ENCODE measurements around the gene RPS27L. TPM values are rescaled to one million over a fixed set of nuclear protein-coding genes. Genes with fewer than 3 reads are reported as not detected.

Gene RPS27L
- total and polyA plus RNA-seq, 2 experiments from 2014 or later: 85.9 to 1,011 TPM

DNA sequence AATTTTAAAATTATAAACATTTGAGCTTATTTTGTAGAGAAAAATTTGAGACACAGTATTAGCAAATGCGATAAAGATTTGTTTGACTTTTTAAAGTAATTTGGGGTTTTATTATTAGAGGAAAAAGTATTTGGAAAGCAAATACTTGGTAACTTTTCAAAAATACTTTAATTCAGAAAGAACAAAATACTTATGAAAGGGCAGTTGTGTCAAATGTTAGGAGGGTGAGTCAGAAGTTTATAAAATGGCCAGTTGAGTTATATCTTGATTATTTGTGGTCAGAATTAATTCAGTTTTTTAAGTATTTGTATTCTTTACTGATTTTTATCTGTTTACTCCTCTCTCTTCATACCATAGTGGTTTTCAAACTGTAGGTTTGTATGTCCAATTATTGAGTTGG lies 23.5 kb downstream of the RPS27L start:
- Histone ChIP-seq H3K79me2 (replicated peaks; ENCODE audit: insufficient read depth) (no peaks in the 10 kb centered on the region), H3K36me3 (ENCODE audit: insufficient read depth) (no peaks in the 10 kb centered on the region; the same call in 1 of the 2 replicates), H3K4me3 (no peak overlapping the region), H3F3A (replicated peaks; ENCODE audit: low read depth) (no peaks in the 10 kb centered on the region), H2AFZ (no peak overlapping the region), H3K27me3 (ENCODE audit: insufficient read depth) (no peaks in the 10 kb centered on the region), H3K4me2 (no peak overlapping the region), H3K9me2 (ENCODE audit: insufficient read depth) (no peaks in the 10 kb centered on the region), H4K20me1 (replicated peaks; ENCODE audit: insufficient read depth) (no peaks in the 10 kb centered on the region), H3K4me1 (ENCODE audit: insufficient read depth) (no peaks in the 10 kb centered on the region), H3K27ac (ENCODE audit: low read depth) (no peak overlapping the region)
- Mint-ChIP-seq H3K36me3 (ENCODE audit: low read depth) (no peaks in the 10 kb centered on the region), H3K4me3 (no peak overlapping the region), H3K4me1 (0 out of 3 replicates have a peak, but pooled peaks cover 2% of the 10 kb centered on the region), H3K27me3 (ENCODE audit: insufficient read depth, low read depth, poor library complexity) (peaks cover 3% of the 10 kb centered on the region), H3K27ac (no peak overlapping the region), H3K9me3 (no peaks in the 10 kb centered on the region)
- ATAC-seq (no peak), DNase-seq (ENCODE audit: low spot score) (no peak)
- TF ChIP-seq, protein P1, sequence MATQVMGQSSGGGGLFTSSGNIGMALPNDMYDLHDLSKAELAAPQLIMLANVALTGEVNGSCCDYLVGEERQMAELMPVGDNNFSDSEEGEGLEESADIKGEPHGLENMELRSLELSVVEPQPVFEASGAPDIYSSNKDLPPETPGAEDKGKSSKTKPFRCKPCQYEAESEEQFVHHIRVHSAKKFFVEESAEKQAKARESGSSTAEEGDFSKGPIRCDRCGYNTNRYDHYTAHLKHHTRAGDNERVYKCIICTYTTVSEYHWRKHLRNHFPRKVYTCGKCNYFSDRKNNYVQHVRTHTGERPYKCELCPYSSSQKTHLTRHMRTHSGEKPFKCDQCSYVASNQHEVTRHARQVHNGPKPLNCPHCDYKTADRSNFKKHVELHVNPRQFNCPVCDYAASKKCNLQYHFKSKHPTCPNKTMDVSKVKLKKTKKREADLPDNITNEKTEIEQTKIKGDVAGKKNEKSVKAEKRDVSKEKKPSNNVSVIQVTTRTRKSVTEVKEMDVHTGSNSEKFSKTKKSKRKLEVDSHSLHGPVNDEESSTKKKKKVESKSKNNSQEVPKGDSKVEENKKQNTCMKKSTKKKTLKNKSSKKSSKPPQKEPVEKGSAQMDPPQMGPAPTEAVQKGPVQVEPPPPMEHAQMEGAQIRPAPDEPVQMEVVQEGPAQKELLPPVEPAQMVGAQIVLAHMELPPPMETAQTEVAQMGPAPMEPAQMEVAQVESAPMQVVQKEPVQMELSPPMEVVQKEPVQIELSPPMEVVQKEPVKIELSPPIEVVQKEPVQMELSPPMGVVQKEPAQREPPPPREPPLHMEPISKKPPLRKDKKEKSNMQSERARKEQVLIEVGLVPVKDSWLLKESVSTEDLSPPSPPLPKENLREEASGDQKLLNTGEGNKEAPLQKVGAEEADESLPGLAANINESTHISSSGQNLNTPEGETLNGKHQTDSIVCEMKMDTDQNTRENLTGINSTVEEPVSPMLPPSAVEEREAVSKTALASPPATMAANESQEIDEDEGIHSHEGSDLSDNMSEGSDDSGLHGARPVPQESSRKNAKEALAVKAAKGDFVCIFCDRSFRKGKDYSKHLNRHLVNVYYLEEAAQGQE (IDR thresholded peaks at IDR 0.05; ENCODE audit: unreplicated experiment): no peak
- TF ChIP-seq, protein P2, sequence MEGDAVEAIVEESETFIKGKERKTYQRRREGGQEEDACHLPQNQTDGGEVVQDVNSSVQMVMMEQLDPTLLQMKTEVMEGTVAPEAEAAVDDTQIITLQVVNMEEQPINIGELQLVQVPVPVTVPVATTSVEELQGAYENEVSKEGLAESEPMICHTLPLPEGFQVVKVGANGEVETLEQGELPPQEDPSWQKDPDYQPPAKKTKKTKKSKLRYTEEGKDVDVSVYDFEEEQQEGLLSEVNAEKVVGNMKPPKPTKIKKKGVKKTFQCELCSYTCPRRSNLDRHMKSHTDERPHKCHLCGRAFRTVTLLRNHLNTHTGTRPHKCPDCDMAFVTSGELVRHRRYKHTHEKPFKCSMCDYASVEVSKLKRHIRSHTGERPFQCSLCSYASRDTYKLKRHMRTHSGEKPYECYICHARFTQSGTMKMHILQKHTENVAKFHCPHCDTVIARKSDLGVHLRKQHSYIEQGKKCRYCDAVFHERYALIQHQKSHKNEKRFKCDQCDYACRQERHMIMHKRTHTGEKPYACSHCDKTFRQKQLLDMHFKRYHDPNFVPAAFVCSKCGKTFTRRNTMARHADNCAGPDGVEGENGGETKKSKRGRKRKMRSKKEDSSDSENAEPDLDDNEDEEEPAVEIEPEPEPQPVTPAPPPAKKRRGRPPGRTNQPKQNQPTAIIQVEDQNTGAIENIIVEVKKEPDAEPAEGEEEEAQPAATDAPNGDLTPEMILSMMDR (conservative IDR thresholded peaks at IDR 0.05; ENCODE audit: low read depth in 2 of 2): no peak
- TF ChIP-seq, protein P3, sequence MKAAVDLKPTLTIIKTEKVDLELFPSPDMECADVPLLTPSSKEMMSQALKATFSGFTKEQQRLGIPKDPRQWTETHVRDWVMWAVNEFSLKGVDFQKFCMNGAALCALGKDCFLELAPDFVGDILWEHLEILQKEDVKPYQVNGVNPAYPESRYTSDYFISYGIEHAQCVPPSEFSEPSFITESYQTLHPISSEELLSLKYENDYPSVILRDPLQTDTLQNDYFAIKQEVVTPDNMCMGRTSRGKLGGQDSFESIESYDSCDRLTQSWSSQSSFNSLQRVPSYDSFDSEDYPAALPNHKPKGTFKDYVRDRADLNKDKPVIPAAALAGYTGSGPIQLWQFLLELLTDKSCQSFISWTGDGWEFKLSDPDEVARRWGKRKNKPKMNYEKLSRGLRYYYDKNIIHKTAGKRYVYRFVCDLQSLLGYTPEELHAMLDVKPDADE (IDR thresholded peaks at IDR 0.05): no peak
- TF ChIP-seq ZNF331 (CRISPR knock-in tag; IDR thresholded peaks at IDR 0.05; ENCODE audit: low read depth) (no peak), JUNB (IDR thresholded peaks at IDR 0.05; ENCODE audit: unreplicated experiment) (no peak), ZNF114 (CRISPR knock-in tag; IDR thresholded peaks at IDR 0.05) (no peak), CREB1 (CRISPR knock-in tag; IDR thresholded peaks at IDR 0.05; ENCODE audit: low read depth) (no peak), NANOG (IDR thresholded peaks at IDR 0.05; ENCODE audit: borderline replicate concordance) (no peak), EZH2phosphoT487 (IDR thresholded peaks at IDR 0.05; ENCODE audit: unreplicated experiment) (no peak), EZH2 (IDR thresholded peaks at IDR 0.05; ENCODE audit: low read depth, unreplicated experiment) (no peak), POLR2AphosphoS5 (IDR thresholded peaks at IDR 0.05; ENCODE audit: low read depth) (no peak), STAT1 (IDR thresholded peaks at IDR 0.05; ENCODE audit: unreplicated experiment) (no peak)
- TF ChIP-seq, protein P4, sequence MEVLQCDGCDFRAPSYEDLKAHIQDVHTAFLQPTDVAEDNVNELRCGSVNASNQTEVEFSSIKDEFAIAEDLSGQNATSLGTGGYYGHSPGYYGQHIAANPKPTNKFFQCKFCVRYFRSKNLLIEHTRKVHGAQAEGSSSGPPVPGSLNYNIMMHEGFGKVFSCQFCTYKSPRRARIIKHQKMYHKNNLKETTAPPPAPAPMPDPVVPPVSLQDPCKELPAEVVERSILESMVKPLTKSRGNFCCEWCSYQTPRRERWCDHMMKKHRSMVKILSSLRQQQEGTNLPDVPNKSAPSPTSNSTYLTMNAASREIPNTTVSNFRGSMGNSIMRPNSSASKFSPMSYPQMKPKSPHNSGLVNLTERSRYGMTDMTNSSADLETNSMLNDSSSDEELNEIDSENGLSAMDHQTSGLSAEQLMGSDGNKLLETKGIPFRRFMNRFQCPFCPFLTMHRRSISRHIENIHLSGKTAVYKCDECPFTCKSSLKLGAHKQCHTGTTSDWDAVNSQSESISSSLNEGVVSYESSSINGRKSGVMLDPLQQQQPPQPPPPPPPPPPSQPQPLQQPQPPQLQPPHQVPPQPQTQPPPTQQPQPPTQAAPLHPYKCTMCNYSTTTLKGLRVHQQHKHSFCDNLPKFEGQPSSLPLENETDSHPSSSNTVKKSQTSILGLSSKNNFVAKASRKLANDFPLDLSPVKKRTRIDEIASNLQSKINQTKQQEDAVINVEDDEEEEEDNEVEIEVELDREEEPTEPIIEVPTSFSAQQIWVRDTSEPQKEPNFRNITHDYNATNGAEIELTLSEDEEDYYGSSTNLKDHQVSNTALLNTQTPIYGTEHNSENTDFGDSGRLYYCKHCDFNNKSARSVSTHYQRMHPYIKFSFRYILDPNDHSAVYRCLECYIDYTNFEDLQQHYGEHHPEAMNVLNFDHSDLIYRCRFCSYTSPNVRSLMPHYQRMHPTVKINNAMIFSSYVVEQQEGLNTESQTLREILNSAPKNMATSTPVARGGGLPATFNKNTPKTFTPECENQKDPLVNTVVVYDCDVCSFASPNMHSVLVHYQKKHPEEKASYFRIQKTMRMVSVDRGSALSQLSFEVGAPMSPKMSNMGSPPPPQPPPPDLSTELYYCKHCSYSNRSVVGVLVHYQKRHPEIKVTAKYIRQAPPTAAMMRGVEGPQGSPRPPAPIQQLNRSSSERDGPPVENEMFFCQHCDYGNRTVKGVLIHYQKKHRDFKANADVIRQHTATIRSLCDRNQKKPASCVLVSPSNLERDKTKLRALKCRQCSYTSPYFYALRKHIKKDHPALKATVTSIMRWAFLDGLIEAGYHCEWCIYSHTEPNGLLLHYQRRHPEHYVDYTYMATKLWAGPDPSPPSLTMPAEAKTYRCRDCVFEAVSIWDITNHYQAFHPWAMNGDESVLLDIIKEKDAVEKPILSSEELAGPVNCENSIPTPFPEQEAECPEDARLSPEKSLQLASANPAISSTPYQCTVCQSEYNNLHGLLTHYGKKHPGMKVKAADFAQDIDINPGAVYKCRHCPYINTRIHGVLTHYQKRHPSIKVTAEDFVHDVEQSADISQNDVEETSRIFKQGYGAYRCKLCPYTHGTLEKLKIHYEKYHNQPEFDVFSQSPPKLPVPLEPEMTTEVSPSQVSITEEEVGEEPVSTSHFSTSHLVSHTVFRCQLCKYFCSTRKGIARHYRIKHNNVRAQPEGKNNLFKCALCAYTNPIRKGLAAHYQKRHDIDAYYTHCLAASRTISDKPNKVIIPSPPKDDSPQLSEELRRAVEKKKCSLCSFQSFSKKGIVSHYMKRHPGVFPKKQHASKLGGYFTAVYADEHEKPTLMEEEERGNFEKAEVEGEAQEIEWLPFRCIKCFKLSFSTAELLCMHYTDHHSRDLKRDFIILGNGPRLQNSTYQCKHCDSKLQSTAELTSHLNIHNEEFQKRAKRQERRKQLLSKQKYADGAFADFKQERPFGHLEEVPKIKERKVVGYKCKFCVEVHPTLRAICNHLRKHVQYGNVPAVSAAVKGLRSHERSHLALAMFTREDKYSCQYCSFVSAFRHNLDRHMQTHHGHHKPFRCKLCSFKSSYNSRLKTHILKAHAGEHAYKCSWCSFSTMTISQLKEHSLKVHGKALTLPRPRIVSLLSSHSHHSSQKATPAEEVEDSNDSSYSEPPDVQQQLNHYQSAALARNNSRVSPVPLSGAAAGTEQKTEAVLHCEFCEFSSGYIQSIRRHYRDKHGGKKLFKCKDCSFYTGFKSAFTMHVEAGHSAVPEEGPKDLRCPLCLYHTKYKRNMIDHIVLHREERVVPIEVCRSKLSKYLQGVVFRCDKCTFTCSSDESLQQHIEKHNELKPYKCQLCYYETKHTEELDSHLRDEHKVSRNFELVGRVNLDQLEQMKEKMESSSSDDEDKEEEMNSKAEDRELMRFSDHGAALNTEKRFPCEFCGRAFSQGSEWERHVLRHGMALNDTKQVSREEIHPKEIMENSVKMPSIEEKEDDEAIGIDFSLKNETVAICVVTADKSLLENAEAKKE (CRISPR knock-in tag; IDR thresholded peaks at IDR 0.05): no peak

Data from GM23338 (cell line).